ENCODE data around the gene CREB5.

The CREB5 gene

DNA sequence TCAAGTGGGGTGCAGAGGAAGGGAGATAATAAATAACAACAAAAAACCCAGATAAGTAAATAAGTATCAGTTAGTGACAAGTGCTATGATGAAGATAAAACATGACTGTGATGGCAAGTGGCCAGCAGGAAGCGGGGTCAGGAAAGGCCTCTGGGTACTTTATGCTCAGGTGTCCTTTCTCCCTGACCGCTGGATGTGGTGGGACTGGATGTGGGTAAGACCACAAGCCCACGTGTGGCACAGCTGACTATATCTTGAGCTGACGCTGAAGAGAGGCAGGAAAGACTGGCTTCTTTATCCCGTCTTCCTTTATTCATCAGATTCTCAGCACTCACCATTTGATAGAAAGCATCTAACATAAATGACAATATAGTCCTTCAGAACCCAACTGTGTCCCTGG, 87.8 kb downstream of the CREB5 start:
- Histone ChIP-seq H2AFZ (ENCODE audit: low read depth, low read length) (no peak overlapping the region), H3K4me2 (ENCODE audit: insufficient read depth, low read length) (no peak overlapping the region), H3K27ac (ENCODE audit: low read length) (no peak overlapping the region), H3K9me3 (ENCODE audit: insufficient read depth, low read length, severe bottlenecking) (no peaks in the 10 kb centered on the region), H3K27me3 (ENCODE audit: insufficient read depth, low read length, poor library complexity) (no peaks in the 10 kb centered on the region), H3K4me1 (ENCODE audit: insufficient read depth, low read length) (no peaks in the 10 kb centered on the region), H3K79me2 (ENCODE audit: insufficient read depth, low read length) (no peaks in the 10 kb centered on the region), H3K9ac (ENCODE audit: low read depth, low read length) (no peak overlapping the region), H4K20me1 (ENCODE audit: insufficient read depth, low read length) (no peaks in the 10 kb centered on the region), H3K4me3 (ENCODE audit: low read depth in 1 of 2, low read length in 2 of 2) (no peak overlapping the region), H3K36me3 (ENCODE audit: insufficient read depth, low read length) (no peaks in the 10 kb centered on the region)
- ATAC-seq (ENCODE audit: insufficient read depth, low read depth) (no peak), DNase-seq (no peak)
- no peak for TF ChIP-seq EZH2 (IDR thresholded peaks at IDR 0.05; ENCODE audit: borderline replicate concordance, low read depth, low read length, severe bottlenecking)
- no peak for TF ChIP-seq CTCF (IDR thresholded peaks at IDR 0.05; ENCODE audit: borderline replicate concordance, extremely low read depth, low read length, poor library complexity, severe bottlenecking)

DNA sequence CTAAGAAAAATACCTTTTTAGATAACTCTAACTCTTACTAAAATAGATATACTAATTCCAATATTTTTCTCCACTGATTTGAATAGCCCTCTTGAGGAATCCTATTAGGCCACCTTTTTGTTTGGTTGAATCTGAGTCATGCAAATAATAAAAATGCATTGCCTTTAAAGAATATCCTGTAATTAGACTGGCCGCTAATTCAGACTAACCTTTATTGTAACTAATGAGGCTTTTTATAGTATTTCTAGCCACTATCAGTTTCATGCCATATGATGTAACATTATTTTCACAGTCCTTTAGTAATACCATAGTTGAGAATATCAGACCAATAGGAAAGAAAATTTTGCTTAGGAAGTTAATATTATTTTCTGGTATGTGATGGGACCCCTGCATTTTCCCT, 90.1 kb downstream of the CREB5 start:
- no peaks in the 10 kb centered on the region for H3K36me3 ChIP-seq (ENCODE audit: insufficient read depth, low read length)
- TF ChIP-seq CTCF (IDR thresholded peaks at IDR 0.05; ENCODE audit: borderline replicate concordance, extremely low read depth, low read length, poor library complexity, severe bottlenecking) = no peak
- no peak for TF ChIP-seq EZH2 (IDR thresholded peaks at IDR 0.05; ENCODE audit: borderline replicate concordance, low read depth, low read length, severe bottlenecking)
- H3K4me1 ChIP-seq (ENCODE audit: insufficient read depth, low read length) = no peaks in the 10 kb centered on the region
- no peak overlapping the region for H3K4me2 ChIP-seq (ENCODE audit: insufficient read depth, low read length)
- H2AFZ ChIP-seq (ENCODE audit: low read depth, low read length) = no peak overlapping the region
- H4K20me1 ChIP-seq (ENCODE audit: insufficient read depth, low read length) = no peaks in the 10 kb centered on the region
- H3K4me3 ChIP-seq (ENCODE audit: low read depth in 1 of 2, low read length in 2 of 2) = no peak overlapping the region
- no peak for DNase-seq
- no peak overlapping the region for H3K27ac ChIP-seq (ENCODE audit: low read length)
- peaks cover 3% of the 10 kb centered on the region for H3K27me3 ChIP-seq (ENCODE audit: insufficient read depth, low read length, poor library complexity)
- ATAC-seq (ENCODE audit: insufficient read depth, low read depth) = no peak
- H3K79me2 ChIP-seq (ENCODE audit: insufficient read depth, low read length) = no peaks in the 10 kb centered on the region
- H3K9ac ChIP-seq (ENCODE audit: low read depth, low read length) = no peak overlapping the region
- no peaks in the 10 kb centered on the region for H3K9me3 ChIP-seq (ENCODE audit: insufficient read depth, low read length, severe bottlenecking)

DNA sequence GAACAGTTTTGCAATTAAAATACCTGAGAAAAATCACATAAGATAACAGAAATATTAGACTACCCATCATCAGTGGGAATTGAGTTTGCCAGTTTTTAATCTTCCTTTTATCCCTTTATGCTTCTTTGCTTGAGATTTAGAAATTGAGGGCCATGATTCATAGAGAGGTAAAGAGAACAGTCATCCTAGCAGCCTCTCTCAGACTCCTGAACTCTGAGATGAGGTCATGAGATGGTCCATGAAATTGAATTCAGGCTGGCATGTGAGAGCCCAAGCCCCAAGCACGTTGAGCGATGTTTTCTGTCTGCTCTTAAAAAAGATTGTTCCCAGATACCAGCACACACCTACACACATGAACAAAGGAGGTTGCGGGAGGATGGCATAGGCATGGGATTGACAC, 91.1 kb downstream of the CREB5 start:
- ATAC-seq (ENCODE audit: insufficient read depth, low read depth) (no peak), DNase-seq (no peak)
- Histone ChIP-seq H2AFZ (ENCODE audit: low read depth, low read length) (no peak overlapping the region), H3K4me1 (ENCODE audit: insufficient read depth, low read length) (no peaks in the 10 kb centered on the region), H3K27ac (ENCODE audit: low read length) (no peak overlapping the region), H3K9ac (ENCODE audit: low read depth, low read length) (no peak overlapping the region), H3K4me2 (ENCODE audit: insufficient read depth, low read length) (no peak overlapping the region), H4K20me1 (ENCODE audit: insufficient read depth, low read length) (no peaks in the 10 kb centered on the region), H3K9me3 (ENCODE audit: insufficient read depth, low read length, severe bottlenecking) (no peaks in the 10 kb centered on the region), H3K27me3 (ENCODE audit: insufficient read depth, low read length, poor library complexity) (peaks cover 3% of the 10 kb centered on the region), H3K79me2 (ENCODE audit: insufficient read depth, low read length) (no peaks in the 10 kb centered on the region), H3K36me3 (ENCODE audit: insufficient read depth, low read length) (no peaks in the 10 kb centered on the region), H3K4me3 (ENCODE audit: low read depth in 1 of 2, low read length in 2 of 2) (no peak overlapping the region)
- no peak for TF ChIP-seq EZH2 (IDR thresholded peaks at IDR 0.05; ENCODE audit: borderline replicate concordance, low read depth, low read length, severe bottlenecking)
- TF ChIP-seq CTCF (IDR thresholded peaks at IDR 0.05; ENCODE audit: borderline replicate concordance, extremely low read depth, low read length, poor library complexity, severe bottlenecking) = no peak

DNA sequence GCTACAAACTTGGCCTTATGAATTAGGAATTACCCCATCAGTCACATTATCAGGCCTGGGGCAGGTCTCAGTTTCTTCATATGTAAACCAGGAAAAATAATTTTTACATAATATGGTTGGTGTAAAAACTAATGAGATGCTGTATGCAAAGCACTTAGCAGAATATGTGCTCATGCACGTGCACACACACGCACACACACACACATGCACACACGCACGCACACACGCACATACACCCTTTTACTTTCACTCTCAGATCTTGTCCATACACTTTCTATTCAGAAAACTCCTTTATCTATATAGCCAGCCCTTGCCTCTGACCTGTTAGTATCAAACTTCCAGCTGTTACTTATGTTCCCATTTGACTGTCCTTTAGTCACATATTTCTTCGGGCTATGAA, 92.7 kb downstream of the CREB5 start:
- H3K79me2 ChIP-seq (ENCODE audit: insufficient read depth, low read length) = no peaks in the 10 kb centered on the region
- TF ChIP-seq EZH2 (IDR thresholded peaks at IDR 0.05; ENCODE audit: borderline replicate concordance, low read depth, low read length, severe bottlenecking) = no peak
- no peaks in the 10 kb centered on the region for H3K9me3 ChIP-seq (ENCODE audit: insufficient read depth, low read length, severe bottlenecking)
- H3K4me2 ChIP-seq (ENCODE audit: insufficient read depth, low read length) = no peak overlapping the region
- DNase-seq (no peak), ATAC-seq (ENCODE audit: insufficient read depth, low read depth) (no peak)
- H2AFZ ChIP-seq (ENCODE audit: low read depth, low read length) = no peak overlapping the region
- H3K4me1 ChIP-seq (ENCODE audit: insufficient read depth, low read length) = no peaks in the 10 kb centered on the region
- H3K4me3 ChIP-seq (ENCODE audit: low read depth in 1 of 2, low read length in 2 of 2) = no peak overlapping the region
- H3K9ac ChIP-seq (ENCODE audit: low read depth, low read length) = no peak overlapping the region
- H3K27me3 ChIP-seq (ENCODE audit: insufficient read depth, low read length, poor library complexity) = peaks cover 7% of the 10 kb centered on the region
- H3K27ac ChIP-seq (ENCODE audit: low read length) = no peak overlapping the region
- H3K36me3 ChIP-seq (ENCODE audit: insufficient read depth, low read length) = no peaks in the 10 kb centered on the region
- H4K20me1 ChIP-seq (ENCODE audit: insufficient read depth, low read length) = no peaks in the 10 kb centered on the region

Measured in DND-41 (cell line).